Activated T-cell treated with anti-CD3 and anti-CD28 coated beads, Interleukin-2, amount 50 U/mL, for 24 hours (primary cell): ENCODE measurements around the gene BMP2K.

ENCODE experiments used
- DNase-seq: peaks from one replicate; pipeline ENCODE4 v3.0.0-alpha.2; 2020
- H3K27ac Mint-ChIP-seq: 2 replicates; pipeline ENCODE4 v1.8.0; 2020; ENCODE audit warnings: mild to moderate bottlenecking, mixed read lengths
- H3K27me3 Mint-ChIP-seq: 2 replicates; pipeline ENCODE4 v1.8.0; 2020; ENCODE audit warnings: mixed read lengths
- H3K36me3 Mint-ChIP-seq: 2 replicates; pipeline ENCODE4 v1.8.0; 2020; ENCODE audit warnings: low read depth, mixed read lengths
- H3K4me1 Mint-ChIP-seq: 2 replicates; pipeline ENCODE4 v1.8.0; 2020; ENCODE audit warnings: low read depth, mixed read lengths
- H3K4me3 Mint-ChIP-seq: 2 replicates; pipeline ENCODE4 v1.8.0; 2020; ENCODE audit warnings: mild to moderate bottlenecking, moderate library complexity, mixed read lengths
- H3K9me3 Mint-ChIP-seq: 2 replicates; pipeline ENCODE4 v1.8.0; 2020; ENCODE audit warnings: mixed read lengths

Gene BMP2K

GRCh38 chr4:78938868-78939666 lies 162.9 kb downstream of the BMP2K start, which contains the start of gene PAQR3:
Gene PAQR3 (minus strand): TSS chr4:78939438. CDS start chr4:78939224, 214 bp downstream.
- peak; percentile 91 for DNase-seq
- Mint-ChIP-seq H3K4me3 (peak within 1 kb of the TSS; percentile 87), H3K4me1 (peaks cover 49% of the 10 kb centered on the region), H3K27ac (peak within 1 kb of the TSS; percentile 64), H3K9me3 (no peaks in the 10 kb centered on the region), H3K36me3 (peaks cover 20% of the 10 kb centered on the region), H3K27me3 (peaks cover 13% of the 10 kb centered on the region)

- no peak for DNase-seq
- H3K36me3 Mint-ChIP-seq, result peaks cover 14% of the 10 kb centered on the region
- H3K4me1 Mint-ChIP-seq, result peaks cover 51% of the 10 kb centered on the region
- no peaks in the 10 kb centered on the region for H3K9me3 Mint-ChIP-seq
- peak overlapping the region; percentile 56 for H3K27ac Mint-ChIP-seq
- H3K27me3 Mint-ChIP-seq, result peaks cover 13% of the 10 kb centered on the region
- H3K4me3 Mint-ChIP-seq, result peak overlapping the region; percentile 78
Observed at GRCh38 chr4:78939667-78940008, 163.5 kb downstream of the BMP2K start.

DNA sequence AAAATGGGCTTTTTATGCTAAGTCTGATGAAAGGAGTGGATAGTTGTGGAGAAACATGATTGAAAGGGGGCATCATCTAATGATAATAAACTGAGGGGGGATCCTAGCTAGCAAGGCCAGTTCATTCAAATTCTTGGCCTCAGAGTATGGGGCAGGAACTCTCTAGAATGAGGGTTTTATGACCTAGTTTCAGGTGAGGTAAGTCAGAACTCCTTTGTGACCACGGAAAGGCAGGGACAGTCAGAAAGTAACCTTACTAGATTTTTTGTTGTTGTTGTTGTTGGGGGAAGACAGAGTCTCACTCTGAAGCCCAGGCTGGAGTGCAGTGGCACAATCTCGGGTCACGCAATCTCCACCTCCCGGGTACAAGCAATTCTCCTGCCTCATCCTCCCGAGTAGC lies 164.6 kb downstream of the BMP2K start:
- Mint-ChIP-seq H3K4me3 (no peak overlapping the region), H3K27me3 (peaks cover 23% of the 10 kb centered on the region), H3K36me3 (peaks cover 7% of the 10 kb centered on the region), H3K9me3 (no peaks in the 10 kb centered on the region), H3K27ac (no peak overlapping the region), H3K4me1 (peaks cover 50% of the 10 kb centered on the region)
- DNase-seq, result no peak

DNA sequence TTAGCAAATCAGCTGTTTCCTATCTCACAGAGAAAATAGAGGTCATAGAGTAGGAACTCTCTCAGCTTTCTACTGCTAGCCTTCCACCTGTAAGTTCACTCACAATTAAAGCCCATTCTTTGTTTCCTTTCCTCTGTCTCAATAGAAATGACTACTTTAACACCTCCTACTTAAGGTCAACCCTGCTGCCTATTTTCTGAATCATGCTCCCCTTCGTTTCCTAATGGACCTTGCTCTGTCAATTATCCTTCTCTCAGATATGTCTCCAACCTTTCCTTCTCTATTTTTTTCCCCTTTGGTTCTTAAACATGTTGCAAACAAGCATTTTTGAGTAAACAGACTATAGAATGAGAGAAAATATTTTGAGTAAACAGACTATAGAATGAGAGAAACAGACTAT lies 168.2 kb downstream of the BMP2K start:
- H3K27me3 Mint-ChIP-seq, result peaks cover 46% of the 10 kb centered on the region

DNA sequence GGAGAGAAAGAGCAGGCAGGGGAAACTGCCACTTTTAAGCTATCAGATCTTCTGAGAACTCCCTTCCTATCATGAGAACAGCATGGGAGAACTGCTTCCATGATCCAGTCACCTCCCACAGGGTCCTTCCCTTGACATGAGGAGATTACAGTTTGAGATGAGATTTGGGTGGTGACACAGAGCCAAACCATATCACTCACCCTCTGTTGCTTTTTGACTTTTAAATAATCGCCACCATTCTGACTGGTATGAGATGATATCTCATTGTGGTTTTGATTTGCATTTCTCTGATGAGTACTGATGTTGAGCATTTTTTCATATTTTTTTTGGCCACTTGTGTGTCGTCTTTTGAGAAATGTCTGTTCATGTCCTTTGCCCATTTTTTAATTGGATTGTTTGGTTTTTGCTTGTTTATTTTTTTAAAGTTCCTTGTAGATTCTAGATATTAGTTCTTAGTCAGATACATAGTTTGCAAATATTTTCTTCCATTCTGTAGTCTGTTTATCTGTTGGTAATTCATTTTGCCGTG lies 169.6 kb downstream of the BMP2K start:
- H3K4me1 Mint-ChIP-seq, result peaks cover 16% of the 10 kb centered on the region
- no peak overlapping the region for H3K27ac Mint-ChIP-seq
- DNase-seq, result no peak
- peaks cover 50% of the 10 kb centered on the region for H3K27me3 Mint-ChIP-seq
- no peaks in the 10 kb centered on the region for H3K36me3 Mint-ChIP-seq
- H3K9me3 Mint-ChIP-seq, result no peaks in the 10 kb centered on the region
- no peak overlapping the region for H3K4me3 Mint-ChIP-seq

More for the DNA sequence above, 168.2 kb downstream of the BMP2K start:
- no peaks in the 10 kb centered on the region for H3K36me3 Mint-ChIP-seq
- H3K4me3 Mint-ChIP-seq, result no peak overlapping the region
- H3K4me1 Mint-ChIP-seq, result peaks cover 26% of the 10 kb centered on the region
- no peak overlapping the region for H3K27ac Mint-ChIP-seq
- no peaks in the 10 kb centered on the region for H3K9me3 Mint-ChIP-seq
- no peak for DNase-seq

GRCh38 chr4:78949735-78950134 lies 173.6 kb downstream of the BMP2K start:
- no peaks in the 10 kb centered on the region for H3K36me3 Mint-ChIP-seq
- DNase-seq, result no peak
- no peak overlapping the region for H3K27ac Mint-ChIP-seq
- H3K27me3 Mint-ChIP-seq, result peaks cover 40% of the 10 kb centered on the region
- H3K4me1 Mint-ChIP-seq, result peaks cover 9% of the 10 kb centered on the region
- H3K4me3 Mint-ChIP-seq, result no peak overlapping the region
- no peaks in the 10 kb centered on the region for H3K9me3 Mint-ChIP-seq

- Mint-ChIP-seq H3K4me3 (no peak overlapping the region), H3K27me3 (peaks cover 20% of the 10 kb centered on the region), H3K9me3 (no peaks in the 10 kb centered on the region), H3K36me3 (no peaks in the 10 kb centered on the region), H3K4me1 (peaks cover 1% of the 10 kb centered on the region), H3K27ac (no peak overlapping the region)
- no peak for DNase-seq
Observed at GRCh38 chr4:78951862-78952472, 175.8 kb downstream of the BMP2K start.

DNA sequence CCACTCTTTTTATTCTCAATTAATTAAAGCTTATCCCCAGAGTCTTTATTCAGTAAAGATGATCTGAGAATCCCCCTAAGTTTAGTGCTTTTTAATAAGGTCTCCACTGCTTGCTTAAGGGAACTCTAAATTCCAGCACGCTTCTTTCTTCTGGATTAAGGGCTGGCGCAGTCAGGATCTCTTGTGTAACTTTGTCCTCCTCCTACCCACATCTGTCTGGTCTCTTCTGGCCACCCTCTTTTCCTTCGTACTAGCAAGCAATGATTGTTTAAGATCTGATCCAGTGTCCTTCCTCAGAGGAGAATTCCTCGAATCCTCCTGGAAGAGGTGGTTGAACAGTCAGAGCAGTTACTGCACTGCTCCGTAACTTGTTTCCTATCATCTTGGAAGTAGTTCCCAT lies 177.1 kb downstream of the BMP2K start:
- peaks cover 8% of the 10 kb centered on the region for H3K27me3 Mint-ChIP-seq
- H3K36me3 Mint-ChIP-seq, result no peaks in the 10 kb centered on the region
- no peaks in the 10 kb centered on the region for H3K9me3 Mint-ChIP-seq
- no peak overlapping the region for H3K4me3 Mint-ChIP-seq
- no peak overlapping the region for H3K27ac Mint-ChIP-seq
- no peaks in the 10 kb centered on the region for H3K4me1 Mint-ChIP-seq
- no peak for DNase-seq

GRCh38 chr4:78953769-78954666 lies 177.9 kb downstream of the BMP2K start:
- H3K4me1 Mint-ChIP-seq, result no peaks in the 10 kb centered on the region
- H3K27ac Mint-ChIP-seq, result no peak overlapping the region
- no peak for DNase-seq
- peaks cover 7% of the 10 kb centered on the region for H3K27me3 Mint-ChIP-seq
- no peaks in the 10 kb centered on the region for H3K36me3 Mint-ChIP-seq
- H3K4me3 Mint-ChIP-seq, result no peak overlapping the region
- no peaks in the 10 kb centered on the region for H3K9me3 Mint-ChIP-seq

- no peak overlapping the region for H3K4me3 Mint-ChIP-seq
- H3K4me1 Mint-ChIP-seq, result no peaks in the 10 kb centered on the region
- H3K27me3 Mint-ChIP-seq, result no peaks in the 10 kb centered on the region
- no peaks in the 10 kb centered on the region for H3K9me3 Mint-ChIP-seq
- no peak for DNase-seq
- H3K27ac Mint-ChIP-seq, result no peak overlapping the region
- H3K36me3 Mint-ChIP-seq, result no peaks in the 10 kb centered on the region
Observed at GRCh38 chr4:78956975-78957374, 180.8 kb downstream of the BMP2K start.

DNA sequence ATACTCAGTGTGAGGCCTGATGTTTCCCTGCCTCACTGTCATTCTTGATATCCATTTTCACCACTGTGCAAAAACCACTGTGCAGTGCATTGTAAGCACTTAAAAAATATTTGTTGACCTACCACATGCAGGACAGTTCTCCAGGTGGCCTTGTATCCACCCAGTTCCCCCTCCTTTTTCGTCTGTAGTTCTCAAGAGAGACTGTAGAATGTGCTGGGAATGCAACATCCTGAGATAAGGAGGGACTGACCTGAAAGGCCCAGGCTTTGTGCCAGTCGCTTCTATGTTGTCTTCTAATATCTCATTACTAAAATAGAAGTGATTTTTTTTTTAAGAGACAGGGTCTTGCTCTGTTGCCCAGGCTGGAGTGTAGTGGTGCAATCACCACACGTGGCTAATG lies 184.8 kb downstream of the BMP2K start:
- Mint-ChIP-seq H3K4me3 (no peak overlapping the region), H3K27me3 (no peaks in the 10 kb centered on the region), H3K9me3 (no peaks in the 10 kb centered on the region), H3K36me3 (no peaks in the 10 kb centered on the region), H3K4me1 (no peaks in the 10 kb centered on the region), H3K27ac (no peak overlapping the region)
- DNase-seq, result no peak
